Hematopoietic multipotent progenitor cell (in vitro differentiated cells): ENCODE data around the gene ZNF133. TPM values are rescaled to one million over a fixed set of nuclear protein-coding genes. Genes with fewer than 3 reads are reported as not detected.

ENCODE experiments used
- DNase-seq, 3 donors: peaks; one replicate each; pipeline ENCODE4 v3.0.0-alpha.2; 2011 to 2015; ENCODE audit warnings: low read depth in 2 of 3, low spot score in 2 of 3
- small RNA-seq: library from RNA; depleted of rRNA; stranded (forward); fragments of <200 nt; gene quantifications from one replicate; pipeline ENCODE3, GENCODE V24; 2012
- total RNA-seq: library from RNA; depleted of rRNA; stranded (reverse); fragments of >200 nt; gene quantifications from one replicate; pipeline ENCODE4 v1.2.3, GENCODE V29; 2012

The ZNF133 gene
- total RNA-seq, 1 donor: 12.7 TPM

- no peak for DNase-seq
These were observed 72.3 kb downstream of the ZNF133 start for GRCh38 chr20:18360635-18361034.

- no peak for DNase-seq
These were observed 73.4 kb downstream of the ZNF133 start for GRCh38 chr20:18361678-18362077.

- no peak for DNase-seq
These were observed 74.6 kb downstream of the ZNF133 start for GRCh38 chr20:18362916-18363315.

- no peak for DNase-seq
These were observed 75.4 kb downstream of the ZNF133 start for GRCh38 chr20:18363708-18364107.

- DNase-seq: no peak
These were observed 76.4 kb downstream of the ZNF133 start for GRCh38 chr20:18364768-18365167.

Small RNA genes within 50 kb of the gene (small RNA-seq; reads per million reads assigned to genes)
- gene RN7SL14P (not detected), gene RNU2-56P (0.74 reads per million, percentile 13 among the genes with 10 or more reads in this experiment)

Other genes with a start within 250 kb of the ZNF133 start
- not detected for gene OVOL2, start 230.6 kb upstream of the ZNF133 start, total RNA-seq
- 8.3 TPM for gene KAT14, start 150.7 kb upstream of the ZNF133 start, total RNA-seq
- gene PET117, start 150.7 kb upstream of the ZNF133 start, total RNA-seq: 3.8 TPM
- gene DZANK1, start 178.5 kb downstream of the ZNF133 start, total RNA-seq: 1.9 TPM
- gene POLR3F, start 178.9 kb downstream of the ZNF133 start, total RNA-seq: 4.0 TPM
- gene RBBP9, start 208.7 kb downstream of the ZNF133 start, total RNA-seq: 10.0 TPM
- 53.1 TPM for gene SEC23B, start 219.4 kb downstream of the ZNF133 start, total RNA-seq